GM18498 (cell line): ENCODE results near the gene PTPRN2.

Experiments
- ATAC-seq: cut with Tn5 transposase; IDR thresholded peaks from one replicate; pipeline ENCODE4 v1.9.1; 2021; ENCODE audit warnings: mild to moderate bottlenecking, moderate library complexity; ENCODE audit not compliant: unreplicated experiment

The PTPRN2 gene

GRCh38 chr7:157978766-157979165, 608.9 kb downstream of the PTPRN2 start:
- ATAC-seq, result no peak

GRCh38 chr7:157977717-157978496, 609.7 kb downstream of the PTPRN2 start:
- ATAC-seq, result no peak

- ATAC-seq, result no peak
These were observed 610.3 kb downstream of the PTPRN2 start for GRCh38 chr7:157977306-157977705.

- ATAC-seq, result no peak
These were observed 611.2 kb downstream of the PTPRN2 start for GRCh38 chr7:157976406-157976805.

GRCh38 chr7:157975401-157976372, 611.9 kb downstream of the PTPRN2 start:
- no peak for ATAC-seq

GRCh38 chr7:157974678-157975230, 612.9 kb downstream of the PTPRN2 start:
- ATAC-seq, result no peak

GRCh38 chr7:157973971-157974677, 613.5 kb downstream of the PTPRN2 start:
- no peak for ATAC-seq

- no peak for ATAC-seq
These were observed 614.7 kb downstream of the PTPRN2 start for GRCh38 chr7:157972914-157973313.

- no peak for ATAC-seq
These were observed 616.1 kb downstream of the PTPRN2 start for GRCh38 chr7:157971501-157971900.

- no peak for ATAC-seq
These were observed 616.9 kb downstream of the PTPRN2 start for GRCh38 chr7:157970744-157971143.

GRCh38 chr7:157969995-157970394, 617.6 kb downstream of the PTPRN2 start:
- ATAC-seq, result no peak

- ATAC-seq, result no peak
These were observed 621.1 kb downstream of the PTPRN2 start for GRCh38 chr7:157966490-157966889.

GRCh38 chr7:157964521-157964920, 623.1 kb downstream of the PTPRN2 start:
- ATAC-seq, result no peak

GRCh38 chr7:157964016-157964415, 623.6 kb downstream of the PTPRN2 start:
- ATAC-seq, result no peak

- ATAC-seq, result no peak
These were observed 624.1 kb downstream of the PTPRN2 start for GRCh38 chr7:157963526-157963925.

GRCh38 chr7:157962458-157963306, 624.9 kb downstream of the PTPRN2 start:
- ATAC-seq, result no peak

- no peak for ATAC-seq
These were observed 625.7 kb downstream of the PTPRN2 start for GRCh38 chr7:157961731-157962457.

- ATAC-seq, result no peak
These were observed 632.1 kb downstream of the PTPRN2 start for GRCh38 chr7:157955348-157955999.

GRCh38 chr7:157954901-157955300, 632.7 kb downstream of the PTPRN2 start:
- no peak for ATAC-seq
